GM12874 (cell line): Measurements from ENCODE around the gene SEL1L3.

Experiments
- CTCF ChIP-seq: IDR thresholded peaks from 2 replicates; pipeline ENCODE4 v1.5.1; 2011; ENCODE audit warnings: low read depth, mild to moderate bottlenecking, control low read depth, low read length, moderate library complexity; ENCODE audit not compliant: insufficient read depth

SEL1L3 gene

GRCh38 chr4:25753239-25753638 lies 109.5 kb downstream of the SEL1L3 start:
- no peak for TF ChIP-seq CTCF

- no peak for TF ChIP-seq CTCF
Observed at GRCh38 chr4:25750874-25751273, 111.9 kb downstream of the SEL1L3 start.

- no peak for TF ChIP-seq CTCF
Observed at GRCh38 chr4:25749150-25749794, 113.5 kb downstream of the SEL1L3 start.

GRCh38 chr4:25743971-25744370 lies 118.8 kb downstream of the SEL1L3 start:
- TF ChIP-seq CTCF = no peak

- TF ChIP-seq CTCF = no peak
Observed at GRCh38 chr4:25729564-25729963, 133.2 kb downstream of the SEL1L3 start.

GRCh38 chr4:25728886-25729285 lies 133.9 kb downstream of the SEL1L3 start:
- TF ChIP-seq CTCF = no peak

- no peak for TF ChIP-seq CTCF
Observed at GRCh38 chr4:25727711-25728493, 134.9 kb downstream of the SEL1L3 start.
